Measurements from ENCODE around the gene FLOT2. TPM values are rescaled to one million over a fixed set of nuclear protein-coding genes. Genes with fewer than 3 reads are reported as not detected.

The FLOT2 gene
- total and polyA plus RNA-seq, 2 donors (not counting 1 experiment from before 2014, with no cell fraction given), result 196 to 270 TPM

DNA sequence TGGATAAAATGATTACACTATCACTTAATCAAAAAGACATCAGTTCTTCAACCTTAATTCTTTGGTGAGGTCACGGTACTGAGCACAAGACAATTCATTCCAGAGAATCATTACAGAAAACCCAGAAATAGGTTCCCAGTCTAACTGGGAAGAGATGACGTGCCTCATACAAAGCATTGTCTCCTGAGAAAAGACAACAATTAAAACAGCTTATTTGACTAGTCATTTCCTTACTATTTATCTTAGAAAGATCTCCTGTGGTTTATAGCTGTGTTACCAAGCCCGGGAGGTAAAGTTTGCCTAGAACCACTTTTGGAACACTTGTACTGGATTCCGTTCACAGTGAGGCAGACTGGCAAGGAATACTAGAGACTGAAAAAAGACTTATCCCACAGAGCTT, 48.7 kb upstream of the FLOT2 start:
- Mint-ChIP-seq H3K9me3 (ENCODE audit: insufficient read depth) (no peaks in the 10 kb centered on the region), H3K27me3 (no peaks in the 10 kb centered on the region), H3K4me1 (peaks cover 65% of the 10 kb centered on the region), H3K4me3 (peak overlapping the region; percentile 70), H3K27ac (peak overlapping the region; percentile 50)
- Histone ChIP-seq H3K4me3 (ENCODE audit: control extremely low read depth in 1 of 5, extremely low read depth in 1 of 5, insufficient read depth in 1 of 5, low read depth in 2 of 5, low read length in 4 of 5) (no peak overlapping the region), H3K9ac (ENCODE audit: low read length) (no peak overlapping the region), H4K20me1 (ENCODE audit: control insufficient read depth, insufficient read depth, low read length, poor library complexity, severe bottlenecking) (peaks cover 65% of the 10 kb centered on the region), H3K9me3 (ENCODE audit: control extremely low read depth in 1 of 3, control insufficient read depth in 2 of 3, insufficient read depth in 1 of 3, low read length in 2 of 3) (no peaks in the 10 kb centered on the region), H3K27me3 (replicated peaks in 1 of 4; ENCODE audit: control extremely low read depth in 1 of 4, control insufficient read depth in 3 of 4, insufficient read depth in 4 of 4, low read length in 3 of 4) (no peaks in the 10 kb centered on the region), H3K4me2 (replicated peaks; ENCODE audit: low read depth, low read length, poor library complexity, severe bottlenecking) (no peak overlapping the region), H3K36me3 (replicated peaks in 1 of 2; ENCODE audit: control extremely low read depth in 1 of 2, control insufficient read depth in 1 of 2, extremely low read depth in 1 of 2, insufficient read depth in 2 of 2, low read length in 1 of 2) (peaks cover 0 to 13% of the 10 kb centered on the region in 2 experiments), H3K79me2 (ENCODE audit: control insufficient read depth, insufficient read depth, low read length) (peaks cover 94% of the 10 kb centered on the region), H3K27ac (ENCODE audit: low read length in 2 of 2) (no peak overlapping the region), H2AFZ (ENCODE audit: insufficient read depth, low read depth, low read length, poor library complexity, severe bottlenecking) (no peak overlapping the region), H3K4me1 (ENCODE audit: control insufficient read depth in 2 of 2, insufficient read depth in 2 of 2, low read length in 2 of 2) (peaks cover 37 to 43% of the 10 kb centered on the region in 2 donors)
- intact Hi-C loops (cut with micrococcal nuclease), result no loop called here
- CTCF ChIA-PET, result interaction anchor here (1.3 to 2.3 kb wide), 3 partner anchors 19 to 183 kb away, joined by 4 to 14 read pairs (median 4); no protein-coding TSS in a partner anchor
- no peak for TF ChIP-seq CTCF (IDR thresholded peaks at IDR 0.05)
- TF ChIP-seq EZH2 (IDR thresholded peaks at IDR 0.05; ENCODE audit: borderline replicate concordance, insufficient read depth, low read depth, low read length, poor library complexity, severe bottlenecking), result no peak
- DNase-seq (no peak), ATAC-seq (ENCODE audit: low read depth) (no peak)
- no CpG with 5 or more reads among the region's 4 CpGs for WGBS (ENCODE audit: insufficient coverage)
- POLR2A ChIA-PET, result interaction anchor here (0.5 kb wide), 1 partner anchor 75 kb away, joined by 3 read pairs; no protein-coding TSS in a partner anchor

- H3K4me1 ChIP-seq (ENCODE audit: control insufficient read depth in 2 of 2, insufficient read depth in 2 of 2, low read length in 2 of 2), result peaks cover 46 to 51% of the 10 kb centered on the region in 2 donors
- no peaks in the 10 kb centered on the region for H3K9me3 ChIP-seq (ENCODE audit: control extremely low read depth in 1 of 3, control insufficient read depth in 2 of 3, insufficient read depth in 1 of 3, low read length in 2 of 3)
- DNase-seq, result no peak
- peak overlapping the region; percentile 61 for H3K4me3 Mint-ChIP-seq
- H3K4me1 Mint-ChIP-seq, result peaks cover 75% of the 10 kb centered on the region
- peaks cover 98% of the 10 kb centered on the region for H3K79me2 ChIP-seq (ENCODE audit: control insufficient read depth, insufficient read depth, low read length)
- no peaks in the 10 kb centered on the region for H3K27me3 Mint-ChIP-seq
- H3K27me3 ChIP-seq (replicated peaks in 1 of 4; ENCODE audit: control extremely low read depth in 1 of 4, control insufficient read depth in 3 of 4, insufficient read depth in 4 of 4, low read length in 3 of 4), result no peaks in the 10 kb centered on the region
- ChIA-PET CTCF (interaction anchor here (1.0 to 2.3 kb wide), 6 partner anchors 18 to 219 kb away, joined by 3 to 14 read pairs (median 4); partner anchors contain the start of gene TLCD1), POLR2A (no interaction called here)
- H4K20me1 ChIP-seq (ENCODE audit: control insufficient read depth, insufficient read depth, low read length, poor library complexity, severe bottlenecking), result peaks cover 69% of the 10 kb centered on the region
- peak overlapping the region; percentile 15 to 63 for H3K27ac ChIP-seq (ENCODE audit: low read length in 2 of 2)
- H3K9me3 Mint-ChIP-seq (ENCODE audit: insufficient read depth), result no peaks in the 10 kb centered on the region
- peak overlapping the region in 1 of 5 experiments; percentile 9 for H3K4me3 ChIP-seq (ENCODE audit: control extremely low read depth in 1 of 5, extremely low read depth in 1 of 5, insufficient read depth in 1 of 5, low read depth in 2 of 5, low read length in 4 of 5)
- peaks cover 0 to 13% of the 10 kb centered on the region in 2 experiments for H3K36me3 ChIP-seq (replicated peaks in 1 of 2; ENCODE audit: control extremely low read depth in 1 of 2, control insufficient read depth in 1 of 2, extremely low read depth in 1 of 2, insufficient read depth in 2 of 2, low read length in 1 of 2)
- peak overlapping the region; percentile 17 for H3K4me2 ChIP-seq (replicated peaks; ENCODE audit: low read depth, low read length, poor library complexity, severe bottlenecking)
- H2AFZ ChIP-seq (ENCODE audit: insufficient read depth, low read depth, low read length, poor library complexity, severe bottlenecking), result no peak overlapping the region
- ATAC-seq (ENCODE audit: low read depth), result no peak
- TF ChIP-seq CTCF (IDR thresholded peaks at IDR 0.05) (no peak), EZH2 (IDR thresholded peaks at IDR 0.05; ENCODE audit: borderline replicate concordance, insufficient read depth, low read depth, low read length, poor library complexity, severe bottlenecking) (no peak)
- WGBS (ENCODE audit: insufficient coverage), result 28% methylated on average over 4 of the region's 8 CpGs
- peak overlapping the region; percentile 3 for H3K9ac ChIP-seq (ENCODE audit: low read length)
- peak overlapping the region; percentile 60 for H3K27ac Mint-ChIP-seq
- intact Hi-C loops (cut with micrococcal nuclease), result no loop called here
Observed at GRCh38 chr17:28944862-28945741, 47.6 kb upstream of the FLOT2 start.

Data from B cell (primary cell).